ENCODE measurements around the gene NUDT7. TPM values are rescaled to one million over a fixed set of nuclear protein-coding genes. Genes with fewer than 3 reads are reported as not detected.

NUDT7 gene
- total RNA-seq, 1 experiment from 2014 or later: 5.2 TPM

- peak; percentile 90 for ATAC-seq
- Histone ChIP-seq H3K9me2 (ENCODE audit: insufficient read depth) (no peaks in the 10 kb centered on the region), H3K27me3 (ENCODE audit: insufficient read depth, low read length) (peaks cover 6% of the 10 kb centered on the region; the same call in 1 of the 2 replicates), H3K4me3 (replicated peaks in 1 of 2; ENCODE audit: low read depth in 1 of 2, low read length in 2 of 2) (no peak overlapping the region), H4K20me1 (ENCODE audit: insufficient read depth) (no peaks in the 10 kb centered on the region), H3K4me1 (ENCODE audit: control insufficient read depth in 1 of 2, insufficient read depth in 2 of 2, low read length in 2 of 2) (no peaks in the 10 kb centered on the region), H3K9me3 (ENCODE audit: control insufficient read depth in 1 of 2, insufficient read depth in 1 of 2, low read depth in 1 of 2, low read length in 2 of 2) (no peaks in the 10 kb centered on the region), H2AFZ (ENCODE audit: low read depth, low read length, poor library complexity, severe bottlenecking) (no peak overlapping the region), H3K4me2 (ENCODE audit: low read length) (no peak overlapping the region), H3K27ac (ENCODE audit: low read depth, low read length) (no peak overlapping the region), H3K9ac (ENCODE audit: low read length) (no peak overlapping the region), H3K79me2 (ENCODE audit: insufficient read depth, low read length) (no peaks in the 10 kb centered on the region), H3K36me3 (ENCODE audit: control insufficient read depth in 1 of 2, insufficient read depth in 2 of 2, low read length in 2 of 2) (no peaks in the 10 kb centered on the region)
- CTCF ChIA-PET: interaction anchor here (0.6 to 3.1 kb wide), 5 partner anchors 292 to 327 kb away, joined by 3 to 9 read pairs (median 5); no protein-coding TSS in a partner anchor
- peak; percentile 63 for DNase-seq (ENCODE audit: low read depth, low spot score)
- BruUV-seq (replicated peaks): no TSS peak
- POLR2A ChIA-PET: no interaction called here
- RAD21 ChIA-PET (ENCODE audit: low non-redundant PET in 1 of 2, low total read pairs in 2 of 2, uncharacterized antibody in 2 of 2, unreplicated experiment in 2 of 2): no interaction called here
- intact Hi-C loops (cut with micrococcal nuclease): loop anchor here (1.0 to 5.0 kb wide), 5 partner anchors 107 to 438 kb away; no protein-coding TSS in a partner anchor
- no peak for TF ChIP-seq SP1 (IDR thresholded peaks at IDR 0.05; ENCODE audit: low read depth)
- TF ChIP-seq CTCF (IDR thresholded peaks at IDR 0.05 in 2 of 3, conservative IDR thresholded peaks at IDR 0.05 in 1 of 3; ENCODE audit: borderline replicate concordance in 1 of 3, insufficient read depth in 1 of 3, low read depth in 2 of 3, low read length in 2 of 3): peak; percentile 80 to 93 (median 84); a peak in 5 of 6 replicates
- TF ChIP-seq RAD21 (IDR thresholded peaks at IDR 0.05; ENCODE audit: low read depth): peak; percentile 93
Measured at GRCh38 chr16:77675464-77676324, 46.6 kb upstream of the NUDT7 start.

GRCh38 chr16:77677129-77677528, 45.2 kb upstream of the NUDT7 start:
- Histone ChIP-seq H4K20me1 (ENCODE audit: insufficient read depth) (no peaks in the 10 kb centered on the region), H3K4me3 (replicated peaks in 1 of 2; ENCODE audit: low read depth in 1 of 2, low read length in 2 of 2) (no peak overlapping the region), H3K79me2 (ENCODE audit: insufficient read depth, low read length) (no peaks in the 10 kb centered on the region), H3K4me2 (ENCODE audit: low read length) (no peak overlapping the region), H2AFZ (ENCODE audit: low read depth, low read length, poor library complexity, severe bottlenecking) (no peak overlapping the region), H3K9ac (ENCODE audit: low read length) (no peak overlapping the region), H3K36me3 (ENCODE audit: control insufficient read depth in 1 of 2, insufficient read depth in 2 of 2, low read length in 2 of 2) (no peaks in the 10 kb centered on the region), H3K9me2 (ENCODE audit: insufficient read depth) (no peaks in the 10 kb centered on the region), H3K27ac (ENCODE audit: low read depth, low read length) (no peak overlapping the region), H3K27me3 (ENCODE audit: insufficient read depth, low read length) (peaks cover 13% of the 10 kb centered on the region; the same call in 1 of the 2 replicates), H3K9me3 (ENCODE audit: control insufficient read depth in 1 of 2, insufficient read depth in 1 of 2, low read depth in 1 of 2, low read length in 2 of 2) (no peaks in the 10 kb centered on the region), H3K4me1 (ENCODE audit: control insufficient read depth in 1 of 2, insufficient read depth in 2 of 2, low read length in 2 of 2) (no peaks in the 10 kb centered on the region)
- BruUV-seq (replicated peaks): no TSS peak
- CTCF ChIA-PET: interaction anchor here (0.6 to 3.1 kb wide), 3 partner anchors 105 to 326 kb away, joined by 3 to 9 read pairs (median 3); no protein-coding TSS in a partner anchor
- intact Hi-C loops (cut with micrococcal nuclease): loop anchor here (5.0 kb wide), 1 partner anchor 440 kb away; no protein-coding TSS in a partner anchor
- POLR2A ChIA-PET: no interaction called here
- DNase-seq (ENCODE audit: low read depth, low spot score): no peak
- no peak for ATAC-seq
- RAD21 ChIA-PET (ENCODE audit: low non-redundant PET in 1 of 2, low total read pairs in 2 of 2, uncharacterized antibody in 2 of 2, unreplicated experiment in 2 of 2): no interaction called here
- no peak for TF ChIP-seq TCF7L2 (IDR thresholded peaks at IDR 0.05; ENCODE audit: borderline replicate concordance, extremely low read depth, insufficient read depth, insufficient read length)
- TF ChIP-seq CTCF (IDR thresholded peaks at IDR 0.05 in 2 of 3, conservative IDR thresholded peaks at IDR 0.05 in 1 of 3; ENCODE audit: borderline replicate concordance in 1 of 3, insufficient read depth in 1 of 3, low read depth in 2 of 3, low read length in 2 of 3): no peak
- TF ChIP-seq ZNF274 (IDR thresholded peaks at IDR 0.05; ENCODE audit: low read depth, low read length): no peak
- TF ChIP-seq CEBPB (IDR thresholded peaks at IDR 0.05; ENCODE audit: low read depth): no peak
- TF ChIP-seq CBX3 (IDR thresholded peaks at IDR 0.05; ENCODE audit: low read depth): no peak
- no peak for TF ChIP-seq REST (IDR thresholded peaks at IDR 0.05; ENCODE audit: low read depth)
- TF ChIP-seq SP1 (IDR thresholded peaks at IDR 0.05; ENCODE audit: low read depth): no peak
